Upper lobe of left lung (tissue), 4 donors: ENCODE results near the gene C1QTNF5.

Source experiments
- CTCF ChIP-seq, 6 experiments: fragments of 450-650 bp in 4 of 6; fragments of 200-600 bp in 2 of 6; sonication (generic) in 2 of 6; IDR thresholded peaks; one replicate each; pipeline ENCODE4 v1.5.1; 2016 to 2019; ENCODE audit warnings: antibody characterized with exemption in 6 of 6
- POLR2AphosphoS5 ChIP-seq, 2 donors: sonication (generic); formaldehyde crosslinking; IDR thresholded peaks; one replicate each; pipeline ENCODE4 v1.5.1; 2017; ENCODE audit warnings: antibody characterized with exemption in 2 of 2

GRCh38 chr11:119378851-119379465, 38.3 kb upstream of the C1QTNF5 start:
- TF ChIP-seq CTCF (IDR thresholded peaks at IDR 0.05) (no peak), POLR2AphosphoS5 (IDR thresholded peaks at IDR 0.05) (no peak)
